HG02678 (cell line): ENCODE data around the gene MVK.
A peak's percentile ranks its signal among the peaks of the same experiment; 100 is the strongest.
"Not testable (repeated sequence)": the region's sequence is repeated elsewhere in the genome, so short reads cannot be mapped to it uniquely, and the experiment has no call there.

Experiments used
- ATAC-seq: cut with Tn5 transposase; IDR thresholded peaks from one replicate; pipeline ENCODE4 v1.9.1; 2021; ENCODE audit warnings: mild to moderate bottlenecking, moderate library complexity; ENCODE audit not compliant: unreplicated experiment

The MVK gene

GRCh38 chr12:109588461-109589239 lies 15.1 kb downstream of the MVK start:
- ATAC-seq, result no peak

GRCh38 chr12:109589240-109589590 lies 15.6 kb downstream of the MVK start:
- no peak for ATAC-seq

DNA sequence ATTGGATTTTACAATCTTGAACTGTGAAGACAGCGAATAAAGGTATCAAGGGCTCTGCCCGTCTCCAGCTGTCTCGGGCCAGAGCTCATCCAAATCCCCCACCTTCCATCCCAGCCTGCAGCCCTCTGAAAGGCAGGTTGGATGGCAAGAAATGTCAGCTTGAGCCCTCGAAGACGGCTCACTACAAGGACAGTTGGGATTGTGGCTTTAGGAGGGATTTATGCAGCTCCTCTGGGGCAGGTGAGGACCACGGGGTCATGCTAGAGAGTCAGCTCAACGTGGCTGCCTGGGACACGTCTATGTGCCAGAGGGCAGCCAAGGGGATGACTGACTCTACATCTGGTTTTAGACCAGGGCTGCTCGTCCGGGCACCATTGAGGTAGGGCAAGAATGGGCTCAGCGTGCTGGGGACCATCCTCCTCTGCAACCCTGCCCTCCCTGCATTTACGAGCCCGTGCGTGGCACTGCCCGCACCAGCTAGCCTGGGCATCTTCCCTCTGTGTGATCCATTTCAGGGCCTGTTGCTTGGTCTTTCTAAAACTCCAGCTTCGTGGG lies 16.2 kb downstream of the MVK start:
- no peak for ATAC-seq

DNA sequence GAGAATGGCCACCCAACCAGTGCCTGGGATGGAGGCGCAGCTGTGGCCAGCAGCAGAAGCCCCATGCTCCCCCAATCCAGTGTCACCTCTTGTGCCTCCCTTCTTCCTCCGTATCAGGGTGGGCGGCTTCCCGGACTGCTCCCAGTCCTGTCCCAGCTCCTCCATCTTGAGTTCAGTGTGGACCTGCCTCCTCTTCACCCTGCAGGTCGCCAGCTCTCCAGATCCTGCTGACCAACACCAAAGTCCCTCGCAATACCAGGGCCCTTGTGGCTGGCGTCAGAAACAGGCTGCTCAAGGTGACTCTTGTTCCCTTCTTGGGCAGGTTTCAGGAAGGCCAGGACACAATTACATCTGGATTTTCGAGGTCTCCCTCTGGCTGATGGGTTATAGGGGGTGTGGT lies 17.0 kb downstream of the MVK start:
- ATAC-seq, result no peak

- ATAC-seq, result no peak
Observed at GRCh38 chr12:109591041-109591440, 17.4 kb downstream of the MVK start.

GRCh38 chr12:109592195-109592904 lies 18.8 kb downstream of the MVK start:
- no peak for ATAC-seq

- ATAC-seq, result no peak
Observed at GRCh38 chr12:109592905-109593272, 19.3 kb downstream of the MVK start.

- no peak for ATAC-seq
Observed at GRCh38 chr12:109594556-109595317, 21.1 kb downstream of the MVK start.

DNA sequence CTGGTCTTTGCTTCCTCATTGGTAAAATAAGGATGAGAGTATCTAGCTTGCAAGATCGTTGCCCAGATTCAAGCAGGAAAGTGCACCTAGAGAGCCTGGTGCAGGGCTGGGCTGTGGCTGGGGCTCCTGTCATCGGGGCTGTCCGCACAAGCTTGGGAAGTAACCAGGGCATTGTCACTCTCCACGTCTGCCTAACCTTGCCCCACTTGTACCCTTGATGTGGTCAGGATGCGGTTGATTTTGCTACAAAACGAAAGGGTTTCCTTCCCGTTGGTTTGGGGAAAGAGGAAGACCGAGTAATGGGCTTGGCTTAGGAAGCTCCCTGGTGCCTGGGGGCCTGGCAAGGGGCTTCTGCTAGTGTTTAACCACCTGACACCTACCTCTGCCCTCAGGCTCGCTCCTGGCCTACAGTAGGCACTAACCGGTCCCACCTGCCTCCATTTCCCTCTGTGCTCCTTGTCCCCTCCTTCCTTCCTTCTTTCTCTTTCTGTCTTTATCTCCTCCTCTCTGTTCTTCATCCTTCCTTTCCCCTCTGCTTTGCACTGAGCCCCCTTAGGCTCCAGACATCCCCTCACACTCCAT lies 21.8 kb downstream of the MVK start:
- ATAC-seq, result no peak

GRCh38 chr12:109596418-109597244 lies 23.0 kb downstream of the MVK start:
- no peak for ATAC-seq

DNA sequence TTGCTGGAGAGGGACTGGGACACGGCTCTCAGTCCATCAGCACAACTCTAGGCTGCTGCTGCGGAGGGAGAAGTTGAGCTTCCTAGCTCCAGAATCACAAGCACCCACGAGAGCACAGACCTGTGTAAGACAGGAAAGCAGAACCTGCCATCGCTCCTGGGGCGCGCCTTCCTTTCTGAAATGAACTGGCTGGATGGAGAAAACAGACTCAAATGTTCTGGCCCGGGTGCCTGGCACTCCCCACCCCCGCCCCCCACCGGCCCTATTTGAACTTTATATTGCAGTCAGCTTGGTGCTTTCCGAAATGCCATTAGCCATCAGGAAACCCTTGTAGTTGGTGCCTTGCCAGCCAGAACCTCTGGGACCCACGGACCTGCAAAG lies 23.8 kb downstream of the MVK start:
- no peak for ATAC-seq

DNA sequence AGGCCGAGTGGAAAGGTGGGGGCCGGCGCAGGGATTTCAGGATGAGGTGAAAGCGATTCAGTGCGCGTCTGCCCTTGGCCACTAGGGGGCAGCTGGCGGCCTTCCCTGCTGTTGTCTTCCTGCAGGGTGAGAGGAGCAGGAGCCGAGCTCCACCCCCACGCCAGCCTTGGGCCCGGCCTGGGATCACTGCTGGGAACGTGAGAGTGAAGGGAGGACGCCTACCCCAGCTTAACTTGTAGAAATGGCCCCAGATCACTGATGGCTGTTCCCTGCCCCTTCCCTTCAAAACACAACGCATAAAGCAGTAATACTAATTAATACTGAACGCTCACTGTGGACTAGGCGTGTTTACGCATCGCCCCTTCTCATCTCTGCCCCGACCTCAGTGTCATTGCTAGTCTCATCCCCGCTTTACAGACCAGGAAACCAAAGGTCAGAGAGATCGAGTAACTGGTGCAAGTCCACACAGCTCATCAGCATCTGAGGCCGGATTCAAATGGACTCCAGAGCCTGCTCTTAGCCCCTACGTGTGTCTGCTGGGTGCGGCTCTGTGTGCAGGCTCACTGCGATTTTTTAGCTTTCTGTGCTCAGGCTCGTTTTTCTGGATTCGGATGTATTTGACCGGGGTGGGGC lies 24.3 kb downstream of the MVK start:
- ATAC-seq, result peak; percentile 51

DNA sequence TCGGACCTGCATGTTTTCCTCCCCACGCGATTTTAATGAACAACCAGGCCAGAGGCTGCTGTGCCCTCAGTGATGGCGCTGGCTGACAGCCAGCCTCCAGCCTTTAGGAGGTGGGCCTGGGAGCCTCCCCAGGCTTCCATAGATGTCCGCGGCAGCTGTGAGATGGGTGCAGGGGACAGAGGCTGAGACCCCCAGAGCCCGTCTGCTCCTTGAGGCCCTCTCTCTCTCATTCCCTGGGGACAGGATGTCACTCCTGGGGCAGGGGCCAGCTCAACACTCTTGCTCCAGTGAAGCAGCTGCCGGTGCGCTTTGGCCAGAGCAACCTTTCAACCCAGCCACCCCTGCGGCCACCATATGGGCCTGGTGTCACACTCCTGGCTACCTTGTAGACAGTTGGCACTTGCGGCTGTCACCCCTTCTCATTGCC lies 24.8 kb downstream of the MVK start:
- no peak for ATAC-seq

GRCh38 chr12:109599087-109599486 lies 25.5 kb downstream of the MVK start:
- no peak for ATAC-seq

- ATAC-seq, result no peak
Observed at GRCh38 chr12:109600481-109600880, 26.9 kb downstream of the MVK start.

- no peak for ATAC-seq
Observed at GRCh38 chr12:109600995-109601394, 27.4 kb downstream of the MVK start.

DNA sequence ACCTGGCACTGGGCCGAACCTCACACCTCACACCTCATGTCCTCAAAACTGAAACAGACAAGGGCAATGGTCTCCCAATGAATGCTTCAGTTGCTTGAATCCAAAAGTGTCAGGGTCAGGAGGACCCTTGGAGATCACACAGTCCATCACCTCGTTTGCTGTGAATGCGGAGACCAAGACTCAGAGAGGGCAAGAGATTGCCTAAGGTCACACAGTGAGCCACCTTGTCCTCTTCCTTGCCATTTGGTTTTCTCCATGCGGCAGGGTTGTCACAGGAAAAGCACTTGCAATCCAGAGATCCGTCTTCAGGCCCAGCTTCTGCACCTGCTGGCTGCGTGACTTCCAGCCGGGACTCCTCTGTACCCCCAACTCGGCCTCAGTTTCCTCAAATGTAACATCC lies 28.0 kb downstream of the MVK start:
- ATAC-seq, result no peak

DNA sequence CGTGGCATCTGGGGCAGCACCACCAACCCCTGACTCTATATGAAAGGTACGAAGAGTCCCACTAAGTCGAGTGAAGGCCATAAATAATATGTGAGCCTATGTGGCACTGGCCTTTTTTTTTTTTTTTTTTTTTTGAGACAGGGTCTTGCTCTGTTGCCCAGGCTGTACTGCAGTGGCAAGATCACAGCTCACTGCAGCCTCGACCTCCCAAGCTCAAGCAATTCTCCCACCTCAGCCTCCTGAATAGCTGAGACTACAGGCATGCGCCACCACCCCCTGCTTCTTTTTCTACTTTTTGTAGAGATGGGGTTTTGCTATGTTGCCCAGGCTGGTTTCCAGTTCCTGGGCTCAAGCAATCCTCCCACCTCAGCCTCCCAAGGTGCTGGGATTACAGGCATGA lies 28.5 kb downstream of the MVK start:
- not testable (repeated sequence) for ATAC-seq

- ATAC-seq, result no peak
Observed at GRCh38 chr12:109604132-109604585, 30.6 kb downstream of the MVK start.

- no peak for ATAC-seq
Observed at GRCh38 chr12:109605016-109605415, 31.4 kb downstream of the MVK start.
